Fibroblast of skin of left quadriceps (primary cell): Measurements from ENCODE around the gene SLIT3.
"Not testable (repeated sequence)": the region's sequence is repeated elsewhere in the genome, so short reads cannot be mapped to it uniquely, and the experiment has no call there.

Source experiments
- DNase-seq, 2 experiments: peaks; one replicate each; pipeline ENCODE4 v3.0.0-alpha.2; 2013; ENCODE audit warnings: low read depth in 2 of 2

The SLIT3 gene

DNA sequence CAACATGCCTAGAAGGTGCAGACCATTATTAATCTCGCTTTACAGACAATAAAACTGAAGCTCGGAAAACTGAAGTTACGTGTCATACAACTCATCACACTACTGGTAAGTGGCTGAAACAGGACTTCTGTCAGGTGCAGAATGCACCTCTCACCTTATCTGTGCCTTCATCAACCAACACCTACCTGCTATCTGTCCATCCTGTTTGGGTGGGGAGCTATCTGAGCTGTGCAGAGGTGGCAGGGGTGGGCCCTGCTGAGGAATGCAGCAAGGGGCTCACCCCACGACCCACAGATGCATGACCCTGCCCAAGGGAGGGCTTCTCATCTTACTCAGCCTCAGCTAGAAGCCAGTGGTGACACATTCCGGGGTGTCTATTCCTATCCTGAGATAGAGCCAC is 81.6 kb downstream of the SLIT3 start:
- DNase-seq: no peak

DNA sequence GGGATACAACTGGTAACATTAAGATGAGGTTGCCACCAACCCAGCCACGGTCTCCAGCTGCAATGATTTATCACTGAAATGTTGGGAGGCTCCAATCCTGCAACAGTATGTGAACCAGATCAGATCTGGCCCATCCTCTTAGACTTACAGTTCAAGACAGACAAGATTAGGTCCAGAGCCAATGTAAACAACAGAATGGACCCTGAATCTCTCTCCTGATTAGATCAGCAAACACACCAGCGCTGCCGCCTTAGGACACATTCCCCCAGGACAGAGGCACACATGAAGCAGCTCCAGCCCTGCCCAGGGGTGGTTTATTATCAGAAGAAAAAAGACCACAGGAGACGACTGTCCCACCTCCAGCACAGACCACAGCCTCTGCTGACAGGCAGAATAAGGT is 82.1 kb downstream of the SLIT3 start:
- DNase-seq: no peak

DNA sequence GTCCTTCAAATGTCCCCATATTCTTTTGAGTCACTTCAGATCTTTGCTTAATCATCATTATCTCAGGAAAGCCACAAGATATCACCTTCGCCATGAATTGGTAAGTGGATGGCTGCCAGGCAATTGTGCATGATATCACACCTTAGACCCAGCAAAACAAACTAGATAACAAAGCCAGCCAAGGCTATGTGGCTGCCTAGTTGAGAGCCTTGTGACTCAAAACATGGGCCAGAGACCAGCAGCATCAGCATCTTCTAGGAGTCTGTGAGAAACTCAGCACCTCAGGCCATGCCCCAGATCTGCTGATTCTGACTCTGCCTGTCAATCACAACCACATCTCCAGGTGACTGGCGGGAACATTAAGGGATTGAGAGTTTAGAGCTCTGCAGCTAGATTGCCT is 82.8 kb downstream of the SLIT3 start:
- DNase-seq: no peak

DNA sequence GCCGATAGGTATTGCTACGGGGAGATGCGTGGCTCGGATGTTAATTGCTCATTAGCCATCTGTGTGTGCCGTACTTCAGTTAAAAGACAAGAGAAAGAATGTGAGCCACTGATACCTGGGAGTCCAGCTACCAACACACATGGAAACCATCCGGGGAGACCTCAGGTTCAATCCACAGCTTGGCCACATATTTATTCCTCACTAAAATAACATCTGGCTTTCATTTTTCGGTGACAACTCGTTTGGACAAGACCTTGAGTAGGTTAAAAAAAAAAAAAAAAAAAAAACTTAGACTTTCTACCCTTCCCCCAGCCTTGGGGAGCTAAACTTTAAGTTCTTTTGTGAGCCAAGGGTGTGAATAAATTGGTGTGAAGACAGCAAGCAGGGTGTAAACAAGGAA is 84.1 kb downstream of the SLIT3 start:
- DNase-seq: peak in 1 of 2 experiments; percentile 6

DNA sequence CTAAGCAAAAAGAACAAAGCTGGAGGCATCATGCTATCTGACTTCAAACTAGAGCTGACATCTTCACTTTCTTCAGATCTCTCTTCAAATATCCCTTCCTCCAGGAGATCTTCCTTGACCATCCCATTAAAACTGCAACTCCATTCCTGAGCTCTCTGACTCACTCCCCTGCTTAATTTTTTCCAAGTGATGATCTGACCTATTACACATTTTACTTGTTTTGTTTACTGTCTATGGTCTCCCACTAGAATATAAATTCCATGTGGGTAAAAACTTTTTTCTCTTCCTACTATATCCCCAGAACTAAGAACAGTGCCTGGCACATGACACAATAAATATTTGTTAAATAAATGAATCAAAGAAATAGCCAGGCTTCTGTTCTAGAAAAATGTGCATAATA is 87.5 kb downstream of the SLIT3 start:
- peak; percentile 55 to 64 for DNase-seq

DNA sequence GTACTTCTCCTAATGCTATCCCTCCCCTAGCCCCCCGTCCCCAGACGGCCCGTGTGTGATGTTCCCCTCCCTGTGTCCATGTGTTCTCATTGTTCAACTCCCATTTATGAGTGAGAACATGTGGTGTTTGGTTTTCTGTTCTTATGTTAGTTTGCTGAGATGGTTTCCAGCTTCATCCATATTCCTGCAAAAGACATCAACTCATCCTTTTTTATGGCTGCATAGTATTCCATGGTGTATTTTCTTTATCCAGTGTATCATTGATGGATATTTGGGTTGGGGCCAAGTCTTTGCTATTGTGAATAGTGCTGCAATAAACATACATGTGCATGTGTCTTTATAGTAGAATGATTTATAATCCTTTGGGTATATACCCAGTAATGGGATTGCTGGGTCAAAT is 89.2 kb downstream of the SLIT3 start:
- DNase-seq: not testable (repeated sequence)

DNA sequence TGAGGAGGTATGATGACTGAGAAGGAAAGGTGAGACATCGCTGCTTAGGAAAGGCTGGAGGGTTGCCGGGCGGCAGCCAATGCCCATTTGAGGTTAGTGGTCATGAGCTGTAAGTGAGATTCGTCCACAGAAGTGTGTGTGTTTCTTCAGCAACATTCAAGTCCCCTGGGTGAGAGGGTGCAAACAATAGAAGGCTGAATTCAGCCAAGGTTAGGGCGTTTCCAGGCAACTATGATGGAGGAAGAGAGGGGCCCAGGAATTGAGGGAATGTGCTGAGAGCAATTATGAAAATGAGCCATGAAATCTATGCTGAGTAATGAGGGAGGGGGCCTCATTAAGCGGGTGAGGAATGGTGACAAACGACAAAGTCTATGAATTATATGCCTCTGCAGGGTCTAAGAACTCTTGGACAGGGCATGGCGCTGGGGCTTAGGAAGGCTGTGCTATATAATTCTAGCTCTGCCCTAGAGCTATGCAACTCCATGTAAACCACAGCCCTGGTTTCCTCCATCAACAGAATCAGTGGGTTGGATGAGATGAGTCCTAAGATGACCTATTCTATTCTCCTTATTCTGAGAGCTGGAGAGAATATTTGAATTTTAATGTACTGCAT is 96.0 kb downstream of the SLIT3 start:
- DNase-seq: no peak

DNA sequence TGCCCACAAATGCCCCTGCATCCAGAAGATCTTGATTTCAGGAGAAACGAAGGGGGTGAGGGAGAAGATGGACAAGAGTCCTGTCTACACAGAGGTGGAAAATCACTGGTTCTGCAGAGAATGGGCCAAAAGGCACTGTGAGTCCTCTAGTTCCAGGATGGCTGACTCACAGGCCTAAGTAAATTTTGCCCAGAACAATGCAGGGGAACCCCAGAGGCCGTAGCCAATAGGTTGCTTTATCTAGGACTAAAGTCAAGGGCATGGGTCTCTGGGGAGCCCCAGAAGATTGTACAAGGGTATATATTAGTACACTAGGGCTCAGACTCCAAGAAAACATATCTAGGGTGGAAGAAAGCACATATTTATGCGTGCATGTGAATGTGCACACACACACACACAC is 98.0 kb downstream of the SLIT3 start:
- no peak for DNase-seq

DNA sequence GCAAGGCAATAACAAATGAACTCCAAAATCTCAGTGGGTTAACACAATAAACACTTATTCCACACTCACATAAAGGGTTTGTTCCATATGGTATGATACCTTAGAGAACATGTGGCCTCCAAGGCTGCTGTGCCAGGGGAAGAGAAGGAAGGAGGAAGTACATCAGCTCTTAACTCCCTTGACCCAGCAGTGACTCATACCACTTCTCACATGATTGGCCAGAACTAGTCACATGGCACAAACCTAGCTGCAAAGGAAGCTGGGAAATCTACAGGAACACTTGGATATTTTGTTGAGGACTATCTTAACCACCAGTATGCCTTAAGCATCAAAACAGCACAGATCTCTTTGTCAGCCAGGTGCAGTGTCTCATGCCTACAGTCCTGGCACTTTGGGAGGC is 99.3 kb downstream of the SLIT3 start:
- no peak for DNase-seq

DNA sequence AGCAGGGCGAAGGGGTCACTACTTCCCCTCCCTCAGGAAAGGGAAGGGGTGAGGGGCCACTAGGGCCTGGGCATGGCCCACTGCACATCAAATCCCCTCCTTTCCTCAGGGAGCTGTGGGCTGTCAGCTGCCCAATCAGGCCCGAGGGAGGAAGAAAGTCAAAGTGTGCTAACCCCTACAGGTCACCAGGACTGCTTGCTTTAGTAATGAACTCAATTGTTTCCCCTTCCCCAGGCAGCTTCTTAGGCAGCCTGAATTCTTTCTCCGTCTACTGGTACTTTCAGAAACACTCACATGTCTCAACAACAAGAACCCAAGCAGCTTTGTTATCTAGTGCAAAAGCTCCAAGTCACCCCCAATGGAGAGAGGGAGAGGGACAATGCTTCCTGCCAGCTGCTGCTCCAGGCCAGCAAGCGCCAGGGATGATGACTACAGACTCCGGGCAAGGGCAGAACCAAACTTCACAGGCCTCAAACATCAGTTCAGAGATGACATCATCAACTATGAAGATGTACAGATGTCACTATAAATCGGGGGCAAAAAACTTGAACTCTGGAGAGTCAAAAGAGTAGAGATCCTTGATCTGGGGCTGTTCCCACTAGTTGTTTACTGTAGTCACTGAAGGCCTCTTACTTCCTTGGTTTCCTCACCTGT is 100.7 kb downstream of the SLIT3 start:
- no peak for DNase-seq

DNA sequence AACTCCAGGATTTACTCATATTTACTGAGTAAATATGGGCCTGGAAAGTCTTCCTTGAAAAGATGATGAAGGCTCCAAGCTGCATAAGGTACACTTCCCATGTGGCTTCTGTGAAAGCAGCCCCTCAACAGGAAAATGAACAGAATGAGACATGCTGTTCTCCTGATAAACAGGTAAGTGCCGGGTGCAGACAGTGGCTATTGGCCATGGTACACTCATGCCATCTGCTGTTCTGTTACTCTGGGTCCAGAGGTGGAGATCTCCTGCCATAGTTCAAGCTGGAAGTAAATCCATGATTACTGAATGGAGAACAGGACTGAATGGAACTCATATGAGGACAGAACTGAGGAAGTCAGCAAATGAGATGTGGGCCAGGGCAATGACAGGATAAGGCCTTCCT is 103.6 kb downstream of the SLIT3 start:
- no peak for DNase-seq

DNA sequence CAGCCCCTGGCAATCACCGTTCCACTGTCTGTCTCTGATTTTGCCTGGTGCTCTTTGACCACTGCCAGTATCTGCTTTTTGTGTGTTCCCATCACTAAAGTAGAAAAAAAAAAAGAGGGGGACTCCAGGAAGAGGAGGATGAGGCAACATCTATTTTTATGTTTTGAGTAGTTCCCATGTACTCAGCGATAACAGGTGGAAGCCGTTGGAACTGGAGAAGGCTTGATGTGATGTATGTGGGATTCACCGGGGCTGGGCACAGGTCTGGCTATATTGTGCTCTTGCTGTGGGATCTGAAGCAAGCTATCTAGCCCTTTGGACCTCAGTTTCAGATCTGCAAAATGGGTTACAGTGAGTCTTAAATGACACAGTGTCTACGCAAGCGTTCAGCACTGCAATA is 104.9 kb downstream of the SLIT3 start:
- no peak for DNase-seq

DNA sequence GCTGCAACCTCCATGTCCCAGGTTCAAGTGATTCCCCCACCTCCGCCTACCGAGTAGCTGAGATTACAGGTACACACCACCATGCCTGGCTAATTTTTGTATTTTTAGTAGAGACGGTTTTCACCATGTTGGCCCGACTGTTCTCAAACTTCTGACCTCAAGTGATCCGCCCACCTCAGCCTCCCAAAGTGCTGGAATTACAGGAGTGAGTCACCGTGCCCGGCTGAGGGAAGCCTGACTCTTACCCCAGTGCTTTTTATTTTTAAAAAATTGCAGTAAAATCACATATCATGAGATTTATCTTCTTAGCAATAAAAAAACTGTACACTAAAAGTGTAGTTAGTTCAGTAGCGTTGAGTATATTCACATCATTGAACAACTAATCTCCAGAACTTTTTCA is 105.3 kb downstream of the SLIT3 start:
- DNase-seq: no peak

DNA sequence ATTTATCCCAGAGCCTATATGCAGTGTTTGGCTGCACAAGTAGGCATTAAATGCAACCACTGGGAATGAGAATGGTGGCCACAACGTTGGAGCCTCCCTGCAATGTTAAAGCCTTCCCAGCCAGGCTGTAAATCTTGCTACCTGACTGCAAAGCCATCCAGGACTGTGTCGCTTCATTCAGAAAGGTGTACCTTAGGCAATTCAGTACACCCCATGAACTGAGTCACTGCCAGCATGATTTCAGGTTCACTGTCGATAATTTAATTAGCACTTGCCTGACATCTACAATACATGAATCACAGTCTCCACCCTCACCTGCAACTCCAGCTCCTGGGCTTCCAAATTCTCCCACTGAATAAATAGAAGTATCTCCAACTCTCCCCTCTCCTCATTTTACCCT is 108.4 kb downstream of the SLIT3 start:
- no peak for DNase-seq

DNA sequence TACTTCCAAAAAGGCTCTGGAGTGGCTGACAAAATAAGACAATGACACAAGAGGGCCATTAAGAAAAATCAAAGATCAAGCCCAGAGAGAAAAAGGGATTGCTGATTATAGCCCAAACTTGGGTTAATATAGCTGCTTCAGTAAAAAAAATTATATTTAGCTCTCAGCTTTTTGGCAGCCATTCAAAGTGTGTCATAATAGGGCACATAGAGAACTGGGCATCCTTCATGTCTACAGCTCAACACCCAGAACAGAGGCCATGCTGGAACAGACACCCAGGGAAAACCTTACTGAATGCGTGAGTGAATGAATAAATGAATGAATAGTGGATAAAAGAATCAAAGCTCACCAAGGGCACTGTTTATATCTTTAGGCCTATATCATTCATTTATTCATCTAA is 110.1 kb downstream of the SLIT3 start:
- DNase-seq: no peak

DNA sequence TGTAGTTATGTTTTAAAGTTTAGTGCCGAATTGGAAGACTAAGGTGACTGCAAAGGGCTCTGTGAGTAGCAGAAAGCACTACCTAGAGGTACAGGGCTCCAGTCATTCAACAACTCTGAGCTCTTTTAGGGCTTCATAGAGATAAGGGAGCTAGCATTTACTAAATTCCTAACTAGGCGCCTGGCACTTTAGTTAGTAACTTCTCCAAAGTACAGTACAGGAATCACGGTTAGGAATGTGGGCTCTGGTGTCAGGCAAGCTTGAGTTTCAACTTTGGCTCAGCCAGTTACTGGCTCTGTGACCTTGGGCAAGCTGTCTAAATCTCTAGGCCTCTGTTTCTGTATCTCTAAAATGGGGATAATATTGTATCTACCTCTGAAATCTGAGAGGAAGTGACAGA is 115.3 kb downstream of the SLIT3 start:
- DNase-seq: no peak

DNA sequence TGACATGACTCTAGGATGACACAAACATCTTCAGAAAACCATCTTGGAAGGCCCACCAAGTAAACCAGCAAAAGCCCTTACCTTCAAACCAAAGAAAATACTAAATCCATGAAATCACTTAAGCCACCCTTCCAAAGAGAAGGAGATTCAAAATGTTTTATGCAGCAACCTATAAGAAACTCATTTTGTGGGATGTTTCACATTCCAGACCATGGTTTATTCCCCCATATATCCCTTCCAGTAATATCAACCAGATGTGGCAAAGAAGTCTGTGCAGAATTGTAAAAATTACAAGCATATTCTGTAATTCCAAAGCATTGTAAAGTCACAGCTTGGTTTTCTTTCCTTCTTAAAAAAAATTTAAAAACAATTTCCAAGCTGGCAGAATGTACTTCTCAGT is 117.4 kb downstream of the SLIT3 start:
- peak; percentile 90 to 91 for DNase-seq

DNA sequence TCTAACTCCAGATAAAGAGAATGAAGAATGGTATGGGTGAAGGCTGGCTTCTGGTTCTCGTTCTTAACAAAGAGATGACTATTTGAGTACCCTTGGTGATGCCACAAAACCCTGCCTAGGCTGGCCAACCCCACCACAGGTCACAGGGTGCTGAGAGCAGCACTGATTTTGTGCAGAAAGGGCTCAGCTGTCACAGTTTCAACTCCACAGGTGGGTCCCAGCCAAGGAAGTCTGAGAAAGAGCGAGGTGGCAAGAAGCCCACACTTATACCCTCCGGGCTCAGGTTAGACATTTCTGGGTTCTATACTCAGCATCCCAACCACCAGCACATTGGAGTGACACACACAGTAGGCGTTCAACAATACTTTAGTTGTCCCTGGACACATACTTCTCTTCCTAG is 118.1 kb downstream of the SLIT3 start:
- DNase-seq: no peak

DNA sequence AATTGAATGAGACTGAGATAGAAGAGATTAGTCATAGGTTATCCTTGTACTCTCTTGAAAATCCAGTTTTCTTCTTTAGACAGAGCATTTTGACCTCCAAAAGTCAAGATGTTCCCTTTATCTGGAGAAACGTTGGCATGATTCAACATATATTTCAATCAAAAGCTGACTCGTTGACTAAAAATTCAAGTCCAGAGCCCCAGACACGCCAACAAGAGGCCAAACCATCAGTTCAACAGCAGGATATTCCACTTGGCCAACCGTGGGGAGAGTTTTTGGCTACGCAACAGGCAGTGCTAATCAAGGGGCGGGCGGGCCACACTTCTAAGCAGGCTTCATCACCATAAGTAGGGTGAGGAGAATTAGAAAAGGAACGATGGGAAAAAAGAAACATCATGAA is 119.1 kb downstream of the SLIT3 start:
- no peak for DNase-seq

DNA sequence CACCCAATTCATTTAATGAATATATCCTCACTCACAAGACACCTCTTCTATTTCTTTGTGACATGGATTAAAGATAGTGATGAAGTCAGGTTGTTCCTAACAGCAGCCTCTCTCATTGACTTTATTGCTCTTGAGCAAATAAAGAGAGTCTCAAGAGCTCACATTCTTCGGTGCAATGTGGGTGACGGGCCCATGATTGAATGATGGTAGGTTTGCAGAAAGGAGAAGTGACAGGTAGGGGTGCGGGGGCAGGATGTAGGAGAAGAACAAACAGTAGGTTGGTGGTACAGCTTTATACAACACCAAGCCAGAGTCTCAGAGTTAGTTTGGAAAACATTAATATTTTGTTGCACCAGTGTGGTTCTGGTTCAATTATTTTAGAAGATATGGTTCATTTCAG is 122.2 kb downstream of the SLIT3 start:
- DNase-seq: no peak

DNA sequence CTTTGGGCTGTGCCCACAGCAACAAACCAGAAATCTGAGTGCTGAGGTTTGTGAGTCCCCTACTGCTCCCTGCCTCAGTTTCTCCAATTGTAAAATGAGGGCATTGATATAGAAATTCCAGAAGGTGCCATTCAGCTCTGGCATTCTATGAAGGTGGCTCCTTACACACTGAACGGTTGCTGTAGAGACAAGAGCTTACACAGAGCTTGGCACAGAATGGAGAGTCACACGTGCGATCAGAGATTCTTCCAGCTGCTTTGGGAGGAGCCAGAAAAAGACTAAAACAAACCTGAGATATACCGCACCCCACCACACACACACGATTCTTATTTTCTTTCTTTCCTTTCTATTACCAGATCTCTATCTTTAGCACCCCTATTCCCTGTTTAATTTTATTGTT is 122.7 kb downstream of the SLIT3 start:
- DNase-seq: no peak

DNA sequence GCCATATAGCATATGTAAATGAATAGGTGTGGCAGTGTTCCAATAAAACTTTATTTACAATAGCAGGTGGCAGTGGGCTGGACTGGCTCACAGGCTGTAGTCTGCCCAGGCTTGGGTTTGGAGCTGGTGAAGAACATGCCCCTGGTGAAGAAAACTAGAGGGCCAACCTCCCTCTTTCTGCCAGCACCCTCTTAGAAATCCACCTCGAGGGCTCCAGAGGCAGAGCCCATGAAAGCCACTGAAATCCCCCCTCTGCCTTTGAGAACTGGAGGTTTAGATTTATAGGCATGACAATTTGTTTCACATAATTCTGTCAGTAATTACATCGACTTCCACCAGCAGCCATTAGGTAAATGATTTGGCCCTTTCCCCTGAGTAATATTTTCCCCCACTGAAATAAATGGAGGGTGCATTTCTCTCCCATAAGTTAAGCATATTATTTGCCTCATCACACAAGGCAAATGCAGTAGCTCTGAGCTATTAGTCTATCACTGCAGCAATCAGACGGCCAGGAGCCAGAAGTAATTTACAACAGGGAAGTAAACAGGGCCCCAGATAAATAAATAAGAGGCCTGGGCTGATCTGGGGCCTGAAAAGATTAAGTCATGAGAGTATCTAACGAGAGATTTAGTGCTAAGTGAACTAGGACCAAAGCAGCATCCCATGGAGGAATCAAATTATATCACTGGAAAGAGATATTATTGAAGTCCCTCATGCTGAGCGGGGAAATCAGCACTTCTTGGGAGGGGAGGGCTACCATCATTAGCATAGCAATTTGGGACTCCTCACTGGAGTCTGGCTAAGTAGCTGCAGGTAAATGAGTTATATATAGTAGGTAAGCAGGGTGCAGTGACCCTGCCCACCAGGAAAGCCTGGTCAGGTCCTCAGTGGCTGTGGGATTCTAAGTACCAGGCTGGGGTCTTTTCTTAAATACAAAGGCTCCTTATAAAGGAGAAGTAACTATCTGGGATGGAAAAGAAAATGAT is 123.9 kb downstream of the SLIT3 start:
- DNase-seq: no peak

DNA sequence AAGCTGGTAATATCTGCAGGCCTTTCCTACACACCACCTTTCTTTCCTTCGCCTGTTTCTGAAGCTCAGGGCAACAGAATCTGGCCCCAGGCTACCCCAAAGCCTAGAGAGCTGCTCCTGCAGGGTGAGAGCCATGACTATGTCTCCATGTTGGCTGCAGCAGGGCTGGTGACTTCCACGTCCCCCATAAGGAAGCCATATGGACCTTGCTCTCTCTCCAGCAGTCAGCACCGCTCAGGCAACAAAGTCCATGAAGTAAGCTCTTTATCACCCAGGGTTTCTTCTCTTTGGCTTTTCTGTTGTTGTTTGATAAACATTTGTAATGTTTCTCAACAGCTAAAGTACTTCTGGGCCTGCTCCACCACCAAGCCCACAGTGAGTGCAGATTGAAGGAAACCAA is 125.2 kb downstream of the SLIT3 start:
- no peak for DNase-seq
